HG03342 (cell line): Measurements from ENCODE around the gene POLR3E.
"Not testable (repeated sequence)": the region's sequence is repeated elsewhere in the genome, so short reads cannot be mapped to it uniquely, and the experiment has no call there.

Experiments used
- ATAC-seq: cut with Tn5 transposase; IDR thresholded peaks from one replicate; pipeline ENCODE4 v1.9.1; 2021; ENCODE audit warnings: mild to moderate bottlenecking, moderate library complexity; ENCODE audit not compliant: unreplicated experiment

POLR3E gene

GRCh38 chr16:22291860-22292318 is 5.3 kb upstream of the POLR3E start:
- no peak for ATAC-seq

- no peak for ATAC-seq
Observed at GRCh38 chr16:22292320-22292719, 4.9 kb upstream of the POLR3E start.

- no peak for ATAC-seq
Observed at GRCh38 chr16:22293137-22294106, 3.8 kb upstream of the POLR3E start.

GRCh38 chr16:22296225-22297113 is 740 bp upstream of the POLR3E start:
- no peak for ATAC-seq

GRCh38 chr16:22297871-22298733 is 893 bp downstream of the POLR3E start:
- ATAC-seq, result no peak

GRCh38 chr16:22299036-22299435 is 1.8 kb downstream of the POLR3E start:
- no peak for ATAC-seq

GRCh38 chr16:22300427-22301071 is 3.3 kb downstream of the POLR3E start:
- ATAC-seq, result no peak

GRCh38 chr16:22301423-22301822 is 4.2 kb downstream of the POLR3E start:
- ATAC-seq, result not testable (repeated sequence)

GRCh38 chr16:22302776-22303363 is 5.7 kb downstream of the POLR3E start:
- ATAC-seq, result no peak

GRCh38 chr16:22304411-22304810 is 7.2 kb downstream of the POLR3E start:
- ATAC-seq, result no peak

- ATAC-seq, result no peak
Observed at GRCh38 chr16:22306788-22307187, 9.6 kb downstream of the POLR3E start.

- ATAC-seq, result no peak
Observed at GRCh38 chr16:22307838-22308237, 10.6 kb downstream of the POLR3E start.

- no peak for ATAC-seq
Observed at GRCh38 chr16:22308824-22309520, 11.8 kb downstream of the POLR3E start.

- ATAC-seq, result no peak
Observed at GRCh38 chr16:22311520-22311919, 14.3 kb downstream of the POLR3E start.

GRCh38 chr16:22312897-22313781 is 15.9 kb downstream of the POLR3E start:
- ATAC-seq, result no peak

GRCh38 chr16:22313876-22314470 is 16.8 kb downstream of the POLR3E start:
- ATAC-seq, result no peak
